Psoas muscle (tissue), 8 donors: ENCODE results near the gene HSBP1L1. TPM values are rescaled to one million over a fixed set of nuclear protein-coding genes. Genes with fewer than 3 reads are reported as not detected.

Experiments
- ATAC-seq, 4 donors: fragments of 200-7000 bp; cut with Tn5 transposase; one replicate each; pipeline ENCODE4 v1.9.1; 2020; ENCODE audit warnings: moderate library complexity in 3 of 4, mild to moderate bottlenecking in 2 of 4
- DNase-seq, 2 donors: peaks; one replicate each; pipeline ENCODE4 v3.0.0-alpha.2; 2020
- H3K27ac ChIP-seq: fragments of 200-600 bp; one replicate; pipeline ENCODE4 v1.8.0; 2022
- H3K27me3 ChIP-seq, 3 donors: fragments of 200-600 bp in 1 of 3; one replicate each; pipeline versions ENCODE4 v1.6.1 to v1.8.0; 2013 to 2022; ENCODE audit warnings: low read length in 2 of 3, mild to moderate bottlenecking in 2 of 3, moderate library complexity in 1 of 3; ENCODE audit not compliant: insufficient read depth in 3 of 3
- H3K36me3 ChIP-seq, 2 donors: fragments of 200-600 bp in 1 of 2; one replicate each; pipeline versions ENCODE4 v1.6.1 to v1.8.0; 2013 to 2022; ENCODE audit warnings: low read depth in 1 of 2, mild to moderate bottlenecking in 1 of 2, moderate library complexity in 1 of 2; ENCODE audit not compliant: insufficient read depth in 1 of 2
- H3K4me1 ChIP-seq: fragments of 200-600 bp; one replicate; pipeline ENCODE4 v1.8.0; 2022
- H3K4me3 ChIP-seq: fragments of 200-600 bp; one replicate; pipeline ENCODE4 v1.8.0; 2022; ENCODE audit warnings: mild to moderate bottlenecking
- H3K9me3 ChIP-seq: fragments of 200-600 bp; one replicate; pipeline ENCODE4 v1.8.0; 2022
- WGBS, 3 donors: extraction: QIAGEN DNeasy Blood & Tissue Kit; methylation state at CpG; one replicate each; pipeline versions ENCODE4 v1.1.6 to v1.1.7; 2013; 5-methylcytosine and 5-hydroxymethylcytosine counted together
- intact Hi-C, 2 donors: fragments of 100-400 bp; cut with DNase I; formaldehyde crosslinking; loops; one replicate each; pipeline versions ENCODE4 v1.11.0 to v1.14.2; 2022
- polyA plus RNA-seq, 3 donors: library from polyadenylated mRNA; stranded (reverse); fragments of 200-250 nt; gene quantifications; one replicate each; pipeline ENCODE4 v1.2.3, GENCODE V29; 2013
- total RNA-seq, 4 donors: library from RNA; stranded (reverse); fragmentation: NEBNext Ultra II Directional in 2 of 4; extraction: Animal tissue kit (Norgen Biotek cat#: 25700) in 2 of 4; gene quantifications; one replicate each; pipeline versions ENCODE4 v1.2.1 to v1.2.4, GENCODE V29; 2021 to 2023
- TF ChIP-seq, protein P1 (sequence below): fragments of 200-600 bp; IDR thresholded peaks from one replicate; pipeline ENCODE4 v1.8.0; 2022; ENCODE audit warnings: antibody characterized with exemption
- donor health status: healthy with polysubstance abuse.
- donor health status: DM: no; HTN: no; CAD: no; lungs with moderate emphysema.
- donor health status: Bipolar disorder and iron deficiency.
- donor health status: healthy.
- donor health status: DM: yes; HTN: yes; CAD: no.
- donor health status: DM: no; HTN: no; CAD: no.
- donor health status: DM: no; HTN: no; CAD: no.
- donor health status: DM: yes; HTN: yes; CAD: no.

Gene HSBP1L1
- total and polyA plus RNA-seq, 7 donors: 2.5 to 11.9 (median 8.7) TPM

DNA sequence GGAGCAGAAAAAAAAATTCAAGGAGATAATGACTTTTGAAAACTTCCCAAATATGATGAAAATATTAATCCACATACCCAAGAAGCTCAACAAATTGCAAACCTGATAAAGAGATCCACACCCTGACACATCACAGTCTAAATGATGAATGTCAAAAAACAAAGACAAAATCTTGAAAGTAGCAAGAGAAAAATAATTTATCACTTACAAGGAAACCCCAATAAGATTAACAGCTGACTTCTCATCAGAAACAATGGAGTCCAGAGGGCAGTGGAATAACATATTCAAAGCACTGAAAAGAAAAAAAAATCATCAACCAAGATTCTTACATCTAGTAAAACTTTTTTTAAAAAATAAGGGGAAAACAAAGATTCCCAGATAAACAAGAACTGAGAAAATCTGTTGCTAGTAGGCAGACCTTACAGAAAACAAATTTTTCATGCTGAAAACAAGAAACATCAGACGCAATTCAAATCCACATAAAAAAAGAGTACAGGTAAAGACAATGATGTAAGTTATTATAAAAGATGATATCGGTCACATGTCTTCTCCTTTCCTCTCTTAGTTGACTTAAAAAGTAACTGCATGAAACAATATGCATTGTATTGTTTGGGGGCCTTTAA lies 34.3 kb upstream of the HSBP1L1 start:
- Histone ChIP-seq H3K4me3 (no peak overlapping the region), H3K36me3 (peaks cover 0 to 11% of the 10 kb centered on the region in 2 donors), H3K27ac (no peak overlapping the region), H3K4me1 (peaks cover 22% of the 10 kb centered on the region), H3K9me3 (peaks cover 22% of the 10 kb centered on the region), H3K27me3 (no peaks in the 10 kb centered on the region)
- ATAC-seq: no peak
- 99 to 100% (median 100%) methylated on average over 2 of the region's 2 CpGs for WGBS, 3 donors
- TF ChIP-seq, protein P1, sequence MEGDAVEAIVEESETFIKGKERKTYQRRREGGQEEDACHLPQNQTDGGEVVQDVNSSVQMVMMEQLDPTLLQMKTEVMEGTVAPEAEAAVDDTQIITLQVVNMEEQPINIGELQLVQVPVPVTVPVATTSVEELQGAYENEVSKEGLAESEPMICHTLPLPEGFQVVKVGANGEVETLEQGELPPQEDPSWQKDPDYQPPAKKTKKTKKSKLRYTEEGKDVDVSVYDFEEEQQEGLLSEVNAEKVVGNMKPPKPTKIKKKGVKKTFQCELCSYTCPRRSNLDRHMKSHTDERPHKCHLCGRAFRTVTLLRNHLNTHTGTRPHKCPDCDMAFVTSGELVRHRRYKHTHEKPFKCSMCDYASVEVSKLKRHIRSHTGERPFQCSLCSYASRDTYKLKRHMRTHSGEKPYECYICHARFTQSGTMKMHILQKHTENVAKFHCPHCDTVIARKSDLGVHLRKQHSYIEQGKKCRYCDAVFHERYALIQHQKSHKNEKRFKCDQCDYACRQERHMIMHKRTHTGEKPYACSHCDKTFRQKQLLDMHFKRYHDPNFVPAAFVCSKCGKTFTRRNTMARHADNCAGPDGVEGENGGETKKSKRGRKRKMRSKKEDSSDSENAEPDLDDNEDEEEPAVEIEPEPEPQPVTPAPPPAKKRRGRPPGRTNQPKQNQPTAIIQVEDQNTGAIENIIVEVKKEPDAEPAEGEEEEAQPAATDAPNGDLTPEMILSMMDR: no peak
- intact Hi-C loops: no loop called here
- no peak for DNase-seq

DNA sequence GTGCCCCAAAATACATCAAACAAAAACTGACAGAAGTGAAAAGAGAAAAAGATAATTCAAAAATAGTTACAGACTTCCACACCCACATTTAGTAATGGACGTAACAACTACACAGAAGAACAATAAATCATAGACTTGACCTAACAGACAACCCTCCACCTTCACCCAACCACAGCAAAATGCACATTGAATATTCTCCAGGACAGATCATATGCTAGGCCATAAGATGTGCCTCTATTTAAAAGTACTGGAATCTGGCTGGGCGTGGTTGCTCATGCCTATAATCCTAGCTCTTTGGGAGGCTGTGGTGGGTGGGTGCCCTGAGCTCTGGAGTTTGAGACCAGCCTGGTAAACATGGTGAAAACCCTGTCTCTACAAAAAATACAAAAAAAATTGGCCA lies 33.0 kb upstream of the HSBP1L1 start:
- intact Hi-C loops: no loop called here
- Histone ChIP-seq H3K9me3 (peaks cover 22% of the 10 kb centered on the region), H3K36me3 (peaks cover 0 to 11% of the 10 kb centered on the region in 2 donors), H3K4me1 (peaks cover 12% of the 10 kb centered on the region), H3K4me3 (no peak overlapping the region), H3K27me3 (no peaks in the 10 kb centered on the region), H3K27ac (no peak overlapping the region)
- TF ChIP-seq, protein P1: no peak
- no peak for ATAC-seq
- 95 to 100% (median 98%) methylated on average over 2 of the region's 2 CpGs for WGBS, 3 donors
- DNase-seq: peak in 1 of 2 donors; percentile 13

DNA sequence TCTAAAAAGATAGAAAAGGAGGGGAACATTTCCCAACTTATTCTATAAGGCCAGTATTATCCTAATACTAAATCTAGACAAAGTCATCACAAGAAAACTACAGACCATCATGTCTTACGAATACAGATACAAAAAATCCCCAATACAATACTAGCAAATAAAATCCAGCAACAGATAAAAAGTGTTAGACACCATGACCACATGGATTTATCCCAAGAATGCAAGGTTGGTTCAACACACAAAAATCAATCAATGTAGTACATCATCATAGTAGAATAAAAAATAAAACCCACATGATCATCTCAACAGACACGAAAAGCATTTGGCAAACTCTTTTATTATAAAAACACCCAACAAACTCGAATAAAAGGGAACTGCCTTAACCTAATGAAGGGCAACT lies 31.5 kb upstream of the HSBP1L1 start:
- no peak overlapping the region for H3K4me3 ChIP-seq
- no peak for DNase-seq
- intact Hi-C loops: no loop called here
- H3K9me3 ChIP-seq: peaks cover 22% of the 10 kb centered on the region
- H3K27ac ChIP-seq: no peak overlapping the region
- TF ChIP-seq, protein P1: no peak
- 89 to 93% (median 90%) methylated on average over 3 of the region's 3 CpGs for WGBS, 3 donors
- peaks cover 0 to 11% of the 10 kb centered on the region in 2 donors for H3K36me3 ChIP-seq
- ATAC-seq: no peak
- H3K4me1 ChIP-seq: no peaks in the 10 kb centered on the region
- no peaks in the 10 kb centered on the region for H3K27me3 ChIP-seq

DNA sequence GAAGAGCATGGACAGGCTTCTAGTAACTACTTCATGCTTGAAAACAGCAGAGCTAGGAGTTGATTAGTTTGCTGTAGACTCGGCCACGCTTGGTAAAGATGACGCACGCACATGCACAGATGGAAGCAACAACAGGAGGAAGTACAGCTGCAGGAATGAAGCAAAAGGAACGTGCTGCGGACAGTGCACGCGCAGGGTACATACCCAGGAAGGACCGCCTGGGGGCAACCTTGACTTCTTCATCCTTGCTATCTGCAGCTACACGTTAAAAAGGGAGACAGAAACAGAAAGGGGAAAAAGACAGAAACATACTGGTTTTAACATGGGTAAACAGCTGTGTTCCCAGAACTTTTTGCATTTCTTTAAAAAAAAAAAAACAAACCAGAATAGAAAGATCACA lies 30.7 kb upstream of the HSBP1L1 start:
- H3K36me3 ChIP-seq: peaks cover 0 to 11% of the 10 kb centered on the region in 2 donors
- no peaks in the 10 kb centered on the region for H3K27me3 ChIP-seq
- TF ChIP-seq, protein P1: no peak
- ATAC-seq (no peak), DNase-seq (peak in 1 of 2 donors; percentile 33)
- H3K27ac ChIP-seq: no peak overlapping the region
- intact Hi-C loops: no loop called here
- H3K4me1 ChIP-seq: peaks cover 7% of the 10 kb centered on the region
- H3K4me3 ChIP-seq: no peak overlapping the region
- WGBS, 3 donors: 81 to 93% (median 84%) methylated on average over 10 of the region's 10 CpGs
- H3K9me3 ChIP-seq: peaks cover 22% of the 10 kb centered on the region
